ENCODE results near the gene CRELD1.

Gene CRELD1

DNA sequence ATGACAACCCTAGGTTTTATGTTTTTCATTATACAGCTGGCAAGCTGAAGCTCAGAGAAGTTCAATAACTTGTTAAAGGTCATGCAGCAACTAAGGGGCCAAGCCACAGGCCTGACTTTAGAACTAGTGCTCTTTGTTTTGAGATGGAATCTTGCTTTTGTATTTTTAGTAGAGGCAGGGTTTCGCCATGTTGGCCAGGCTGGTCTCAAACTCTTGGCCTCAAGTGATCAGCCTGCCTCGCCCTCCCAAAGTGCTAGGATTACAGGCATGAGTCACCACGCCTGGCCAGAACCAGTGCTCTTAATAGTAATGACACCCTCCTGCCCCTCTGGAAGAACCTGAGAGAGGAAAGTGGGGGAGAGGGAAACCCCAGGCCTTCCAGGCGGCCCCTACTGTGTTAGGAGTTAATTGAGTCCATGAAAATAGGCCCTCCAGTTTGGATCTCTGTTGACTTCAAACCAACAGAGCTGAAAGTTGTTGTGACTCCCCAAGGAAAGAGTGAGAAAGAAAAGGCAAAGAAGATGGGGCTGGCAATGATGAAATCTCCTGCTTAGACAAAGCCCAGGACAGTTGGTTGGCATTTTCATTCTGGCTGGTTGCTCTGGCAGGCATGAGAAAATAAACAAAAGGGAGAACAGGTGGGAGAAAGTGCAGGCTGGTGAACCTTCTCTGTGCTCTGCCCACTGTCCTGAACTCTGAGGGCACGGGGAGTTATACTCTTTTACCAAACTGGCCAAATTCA is 22.1 kb downstream of the CRELD1 start:
- DNase-seq (ENCODE audit: low read depth) = no peak

DNA sequence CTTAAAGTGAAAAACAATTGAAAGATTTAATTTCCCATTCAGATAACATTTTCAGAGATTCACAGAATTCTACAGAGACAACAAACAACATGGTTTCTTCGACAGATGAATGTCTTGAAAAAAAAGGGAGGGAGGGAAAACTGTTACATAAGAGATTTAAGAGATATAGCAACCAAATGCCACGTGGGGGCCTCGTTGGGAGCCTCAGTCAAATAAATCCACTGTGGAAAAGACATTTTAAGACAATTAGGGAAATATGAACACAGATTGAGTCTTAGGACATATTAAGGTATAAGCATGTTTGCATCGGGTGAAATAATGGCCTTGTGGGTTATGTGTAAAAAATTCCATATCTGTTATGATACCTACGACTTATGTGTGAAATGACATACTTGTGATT is 23.6 kb downstream of the CRELD1 start:
- no peak for DNase-seq (ENCODE audit: low read depth)

DNA sequence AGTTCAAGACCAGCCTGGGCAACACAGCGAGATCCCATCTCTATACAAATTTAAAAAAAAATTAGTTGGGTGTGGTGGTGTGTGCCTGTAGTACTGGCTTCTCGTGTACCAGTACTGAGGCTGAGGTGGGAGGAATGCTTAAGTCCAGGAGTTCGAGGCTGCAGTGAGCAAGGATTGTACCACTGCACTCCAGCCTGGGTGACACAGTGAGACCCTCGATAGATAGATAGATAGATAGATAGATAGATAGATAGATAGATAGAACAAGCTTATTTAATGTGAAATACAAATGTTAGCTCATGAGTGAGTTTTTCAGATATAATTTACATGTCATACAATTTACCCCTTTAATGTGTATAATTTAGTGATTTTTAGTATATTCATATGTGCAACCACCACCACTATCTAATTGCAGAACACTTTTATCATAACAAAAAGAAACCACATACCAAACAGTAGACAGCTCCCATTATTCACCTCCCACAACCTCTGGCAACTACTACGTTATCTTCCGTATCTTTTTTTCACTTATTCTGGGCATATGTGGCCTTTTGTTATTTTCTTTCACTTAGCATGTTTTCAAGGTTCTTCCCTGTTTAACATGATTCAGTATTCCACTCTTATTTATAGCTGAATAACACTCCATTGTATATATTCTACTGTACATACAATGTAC is 31.7 kb downstream of the CRELD1 start:
- DNase-seq (ENCODE audit: low read depth) = no peak

DNA sequence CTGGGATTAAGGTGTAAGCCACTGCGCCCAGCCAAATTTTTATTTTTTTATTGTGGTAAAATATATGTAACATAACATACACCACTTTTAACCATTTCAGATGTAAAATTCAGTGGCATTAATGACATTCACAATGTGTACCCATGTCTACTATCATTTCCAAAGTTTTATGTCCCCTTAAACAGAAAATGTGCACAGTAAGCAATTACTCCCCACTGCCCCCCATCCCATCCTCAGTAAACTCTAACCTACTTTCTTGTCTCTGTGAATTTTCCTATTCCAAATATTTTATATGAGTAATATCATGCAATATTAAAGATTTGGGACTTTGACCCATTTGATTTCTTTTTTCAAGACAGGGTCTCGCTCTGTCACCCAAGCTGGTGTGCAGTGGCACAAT is 33.2 kb downstream of the CRELD1 start:
- no peak for DNase-seq (ENCODE audit: low read depth)

DNA sequence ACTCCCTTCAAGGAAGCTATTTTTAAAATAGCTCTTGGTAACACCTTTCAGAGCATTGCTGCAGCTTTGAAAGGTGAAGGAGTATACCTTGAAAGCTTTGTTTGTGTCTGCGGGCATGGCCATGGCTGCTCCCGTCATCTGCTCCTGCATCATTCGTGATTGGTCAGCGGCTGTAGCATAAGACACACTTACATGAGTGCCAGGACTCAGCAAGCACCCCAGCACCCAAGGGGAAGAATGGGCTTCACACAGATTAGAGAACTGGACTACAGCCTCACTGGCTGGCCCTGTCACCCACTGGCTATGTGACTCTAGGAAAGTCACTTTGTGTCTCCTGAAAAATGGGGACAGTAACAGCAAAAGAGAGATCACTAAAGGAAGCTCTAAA is 36.0 kb downstream of the CRELD1 start:
- no peak for DNase-seq (ENCODE audit: low read depth)

DNA sequence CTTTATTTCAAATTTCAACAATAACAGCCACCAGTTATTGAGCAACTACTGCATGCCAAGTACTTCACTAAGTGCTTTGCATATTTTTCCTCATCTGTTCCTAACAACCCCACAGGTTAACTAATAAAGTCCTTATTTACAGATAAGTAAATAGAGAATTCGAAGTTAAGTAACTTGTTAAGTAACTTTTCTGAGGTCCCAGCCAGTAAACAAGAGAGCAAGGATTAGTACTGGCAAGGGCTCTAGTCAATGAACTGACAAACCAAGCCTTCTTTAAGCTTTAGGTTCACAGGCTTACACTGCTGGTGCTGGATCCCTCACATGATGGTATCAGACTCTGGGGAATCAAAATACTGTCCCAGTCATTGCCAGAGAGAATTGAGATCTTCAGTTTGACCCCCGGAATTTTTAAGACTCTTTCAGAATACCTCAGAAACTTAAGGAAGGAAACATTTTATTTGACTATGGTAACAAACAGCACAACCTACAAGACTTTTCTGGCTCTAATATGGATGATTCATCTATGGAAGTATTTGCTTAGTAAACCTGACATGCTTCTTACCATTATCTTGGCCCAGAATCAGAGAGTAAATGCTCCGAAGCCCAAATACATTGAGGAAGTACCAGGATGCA is 36.5 kb downstream of the CRELD1 start:
- DNase-seq (ENCODE audit: low read depth) = no peak

DNA sequence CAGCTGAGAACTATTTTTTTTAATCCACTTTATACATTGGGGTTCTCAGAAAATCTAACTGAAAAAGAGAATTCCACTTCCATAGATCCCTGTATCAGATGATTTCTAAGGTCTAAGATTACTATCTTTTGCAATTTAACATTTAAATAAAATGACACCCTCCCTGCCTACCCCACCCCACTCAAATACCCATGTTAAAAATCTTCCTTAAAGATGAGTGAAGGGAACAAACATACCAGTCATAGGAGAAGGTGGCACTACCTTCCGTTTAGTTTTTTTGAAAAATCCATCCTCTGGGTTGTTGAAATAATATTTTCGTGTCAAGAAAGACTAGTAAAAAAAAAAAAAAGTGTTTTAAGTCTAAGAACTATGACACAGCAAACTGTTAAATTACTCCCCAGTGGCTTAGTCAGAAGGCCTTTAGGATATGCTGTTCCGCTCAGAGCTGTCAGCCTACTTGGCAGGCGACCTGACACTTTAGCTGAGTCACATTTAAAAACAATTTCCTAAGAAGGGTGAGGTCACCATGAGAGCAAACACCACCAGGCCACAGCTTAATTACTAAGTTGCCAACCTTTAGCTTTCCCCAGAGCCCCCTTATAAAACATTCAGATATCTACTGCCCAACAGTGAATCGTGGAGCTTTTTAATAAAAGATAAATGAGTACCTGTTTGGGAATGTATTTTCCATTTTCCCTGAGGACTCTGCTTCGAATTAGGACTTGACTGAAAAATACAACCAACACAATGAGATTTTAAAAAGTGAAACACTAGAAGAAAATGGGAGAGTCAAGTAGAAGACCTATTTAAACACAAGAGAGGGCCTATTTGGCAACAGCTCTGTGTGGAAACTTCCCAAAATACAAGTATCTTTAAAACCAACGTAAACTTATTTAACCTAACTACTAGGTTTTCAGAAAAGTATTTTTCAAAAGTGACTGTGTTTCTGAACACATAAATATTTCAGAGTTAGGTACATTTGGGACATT is 43.4 kb downstream of the CRELD1 start:
- DNase-seq (ENCODE audit: low read depth) = no peak

DNA sequence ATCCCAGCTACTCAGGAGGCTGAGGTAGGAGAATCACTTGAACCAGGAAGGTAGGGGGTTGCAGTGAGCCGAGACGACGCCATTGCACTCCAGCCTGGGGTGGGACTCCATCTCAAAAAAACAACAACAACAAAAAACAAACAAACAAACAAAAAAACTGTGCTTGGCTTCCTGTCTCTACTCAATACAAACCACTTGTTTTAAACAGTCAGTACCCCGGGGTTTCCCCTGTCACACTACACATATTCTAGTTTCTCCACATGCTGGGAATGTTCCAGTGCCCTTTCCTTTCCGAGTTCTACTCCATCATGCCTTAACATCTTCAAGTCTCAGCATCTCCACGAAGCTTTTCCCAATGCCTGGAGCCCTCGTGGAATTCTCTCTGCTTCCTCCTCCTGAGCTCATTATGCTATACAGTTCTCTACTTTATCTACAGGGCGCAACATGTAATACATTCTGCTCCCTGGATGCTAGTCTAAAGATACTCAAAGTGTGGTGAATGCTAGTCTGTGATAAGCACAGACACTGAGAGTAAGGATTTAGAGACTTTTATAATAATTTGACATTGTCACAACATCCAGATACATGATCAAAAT is 45.2 kb downstream of the CRELD1 start:
- no peak for DNase-seq (ENCODE audit: low read depth)

DNA sequence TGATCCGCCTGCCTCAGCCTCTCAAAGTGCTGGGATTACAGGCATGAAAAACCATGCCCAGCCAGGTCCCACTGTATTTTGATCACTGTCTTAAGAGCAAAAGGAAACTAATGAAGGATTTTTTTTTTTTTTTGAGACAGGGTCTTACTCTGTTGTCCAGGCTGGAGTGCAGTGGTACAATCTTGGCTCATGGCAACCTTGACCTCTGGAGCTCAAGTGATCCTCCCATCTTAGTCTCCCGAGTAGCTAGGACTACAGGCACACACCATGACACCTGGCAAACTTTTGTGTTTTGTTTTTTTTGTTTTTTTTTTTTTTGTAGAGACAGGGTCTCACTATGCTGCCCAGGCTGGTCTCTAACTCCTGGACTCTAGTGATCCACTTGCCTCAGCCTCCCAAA is 46.6 kb downstream of the CRELD1 start:
- no peak for DNase-seq (ENCODE audit: low read depth)

DNA sequence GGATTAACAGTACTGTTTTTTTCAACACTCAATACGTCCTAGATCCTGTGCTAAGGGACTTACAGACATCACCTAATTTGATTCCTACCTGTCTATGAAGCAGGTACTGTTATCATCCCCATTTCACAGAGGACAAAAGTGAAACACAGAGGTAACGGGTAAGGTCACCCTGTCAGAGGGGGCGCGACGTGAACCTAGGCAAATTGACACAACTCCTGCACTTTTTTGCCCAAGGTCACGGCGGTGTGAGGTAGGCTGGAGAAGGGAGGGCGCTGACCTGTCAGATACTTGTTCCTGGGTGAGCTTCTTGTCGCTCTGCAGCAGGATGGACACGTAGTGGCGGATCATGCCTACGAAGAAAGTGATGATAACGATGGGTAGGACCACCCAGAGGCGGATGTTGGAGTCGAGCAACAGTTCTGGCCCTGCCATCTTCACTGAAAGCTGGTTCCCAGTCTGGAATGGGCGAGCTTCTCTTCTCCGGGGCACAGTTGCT is 52.6 kb downstream of the CRELD1 start:
- DNase-seq (ENCODE audit: low read depth) = no peak

DNA sequence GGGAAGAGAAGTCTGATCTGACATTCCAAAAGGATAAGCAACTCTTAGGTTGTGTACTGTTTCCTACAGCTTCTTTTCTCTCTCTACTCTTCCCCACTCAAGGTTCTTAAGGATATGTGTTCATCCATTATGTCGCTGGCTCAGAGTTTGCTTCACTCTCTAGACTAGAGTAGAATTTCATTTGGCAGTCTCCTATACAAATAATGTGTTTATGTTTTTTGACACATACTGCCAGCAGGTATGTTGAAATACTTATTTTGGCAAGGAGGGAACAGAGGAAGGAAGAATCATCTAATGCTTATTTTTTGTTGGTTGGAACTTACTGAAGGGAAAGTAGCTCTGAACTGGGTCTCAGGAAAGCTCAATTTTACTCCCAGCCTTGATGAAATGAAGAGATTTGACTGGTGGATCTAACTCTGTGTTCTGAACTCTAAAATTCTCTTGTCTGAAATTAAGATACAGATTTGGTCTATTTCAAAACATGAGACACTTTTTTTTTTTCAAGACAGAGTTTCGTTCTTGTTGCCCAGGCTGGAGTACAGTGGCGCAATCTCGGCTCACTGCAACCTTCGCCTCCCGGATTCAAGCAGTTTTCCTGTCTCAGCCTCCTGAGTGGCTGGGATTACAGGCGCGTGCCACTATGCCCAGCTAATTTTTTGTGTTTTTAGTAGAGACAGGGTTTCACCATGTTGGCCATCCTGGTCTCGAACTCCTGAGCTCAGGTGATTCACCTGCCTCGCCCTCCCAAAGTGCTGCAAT is 60.6 kb downstream of the CRELD1 start:
- no peak for DNase-seq (ENCODE audit: low read depth)

Measured in stimulated activated CD8-positive, alpha-beta memory T cell treated with anti-CD3 and anti-CD28 coated beads, Interleukin-15, amount 100 ng/mL, for 24 hours (primary cell).